ENCODE data around the gene DNM2.

DNA sequence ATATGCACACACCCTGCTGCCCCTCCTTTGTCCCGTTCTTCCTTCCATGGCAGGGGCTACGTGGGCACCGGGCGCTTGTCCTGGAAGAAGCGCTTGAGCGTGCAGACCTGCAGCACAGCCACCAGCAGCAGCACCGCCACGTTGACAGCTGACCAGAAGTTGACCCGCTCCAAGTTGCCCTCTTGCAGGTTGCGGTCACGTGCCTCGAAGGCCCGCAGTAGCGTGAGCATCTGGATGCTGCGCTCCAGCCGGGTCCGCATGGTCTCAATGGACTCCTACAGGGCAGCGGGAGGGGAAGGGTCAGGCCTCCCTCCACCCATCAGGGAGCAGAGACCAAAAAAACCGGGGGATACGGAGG, 115.0 kb downstream of the DNM2 start:
- TF ChIP-seq, protein P1, sequence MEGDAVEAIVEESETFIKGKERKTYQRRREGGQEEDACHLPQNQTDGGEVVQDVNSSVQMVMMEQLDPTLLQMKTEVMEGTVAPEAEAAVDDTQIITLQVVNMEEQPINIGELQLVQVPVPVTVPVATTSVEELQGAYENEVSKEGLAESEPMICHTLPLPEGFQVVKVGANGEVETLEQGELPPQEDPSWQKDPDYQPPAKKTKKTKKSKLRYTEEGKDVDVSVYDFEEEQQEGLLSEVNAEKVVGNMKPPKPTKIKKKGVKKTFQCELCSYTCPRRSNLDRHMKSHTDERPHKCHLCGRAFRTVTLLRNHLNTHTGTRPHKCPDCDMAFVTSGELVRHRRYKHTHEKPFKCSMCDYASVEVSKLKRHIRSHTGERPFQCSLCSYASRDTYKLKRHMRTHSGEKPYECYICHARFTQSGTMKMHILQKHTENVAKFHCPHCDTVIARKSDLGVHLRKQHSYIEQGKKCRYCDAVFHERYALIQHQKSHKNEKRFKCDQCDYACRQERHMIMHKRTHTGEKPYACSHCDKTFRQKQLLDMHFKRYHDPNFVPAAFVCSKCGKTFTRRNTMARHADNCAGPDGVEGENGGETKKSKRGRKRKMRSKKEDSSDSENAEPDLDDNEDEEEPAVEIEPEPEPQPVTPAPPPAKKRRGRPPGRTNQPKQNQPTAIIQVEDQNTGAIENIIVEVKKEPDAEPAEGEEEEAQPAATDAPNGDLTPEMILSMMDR (IDR thresholded peaks at IDR 0.05; ENCODE audit: low read depth, low read length), result no peak
- TF ChIP-seq EZH2phosphoT487 (IDR thresholded peaks at IDR 0.05; ENCODE audit: low read depth), result no peak

Measured in OCI-LY3 (cell line).